Activated gamma-delta T cell treated with Interleukin-2 at 50 U/mL for 16 hours (primary cell): ENCODE measurements around the gene NLRC5.

Experiments
- DNase-seq: peaks from one replicate; pipeline ENCODE4 v3.0.0-alpha.2; 2020

The NLRC5 gene

GRCh38 chr16:57133031-57133430 is 143.7 kb downstream of the NLRC5 start:
- DNase-seq, result no peak
